ENCODE measurements around the gene EPO.
A peak's percentile ranks its signal among the peaks of the same experiment; 100 is the strongest.

The EPO gene

DNA sequence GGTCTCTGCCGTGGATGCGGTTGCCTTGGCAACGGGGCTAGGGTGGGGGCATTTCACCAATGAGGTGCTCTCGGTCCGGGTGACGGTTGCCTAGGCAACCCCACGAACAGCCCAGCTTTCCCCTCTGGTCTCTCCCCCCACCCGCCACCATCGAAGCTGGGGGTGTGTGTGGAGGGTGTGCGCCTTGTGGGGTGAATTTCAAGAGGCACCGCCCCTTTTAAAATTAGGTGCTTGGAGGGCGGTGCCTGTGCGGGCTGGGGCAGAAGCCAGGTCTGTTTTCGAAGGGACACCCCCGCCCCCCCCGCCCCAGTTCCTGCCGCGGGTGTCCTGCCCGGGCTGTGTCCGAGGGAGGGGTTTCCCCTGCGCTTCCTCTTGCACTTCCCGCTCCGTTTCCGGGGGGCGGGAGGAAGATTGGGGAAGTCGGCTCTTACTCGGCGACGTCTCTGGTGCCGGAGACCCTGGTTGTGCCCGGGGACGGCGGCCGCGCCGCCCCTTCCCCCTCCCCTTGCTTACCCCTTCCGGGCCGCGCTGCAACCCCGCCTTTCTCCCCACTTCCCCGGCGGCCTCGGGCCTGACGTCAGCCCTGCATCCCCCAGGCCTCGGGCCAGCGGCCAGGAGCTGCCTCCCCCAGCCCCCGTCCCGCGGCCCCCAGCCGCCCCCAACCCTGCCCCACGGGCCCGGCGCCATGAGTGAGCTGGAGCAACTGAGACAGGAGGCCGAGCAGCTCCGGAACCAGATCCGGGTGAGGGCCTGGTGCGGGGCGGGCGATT is 44.5 kb upstream of the EPO start:
- TF ChIP-seq CTCF (IDR thresholded peaks at IDR 0.05), result no peak
- no peak for TF ChIP-seq ZFX (IDR thresholded peaks at IDR 0.05; ENCODE audit: borderline replicate concordance)
- peak overlapping the region; percentile 94 for H3K27ac ChIP-seq

GRCh38 chr7:100676501-100677306 is 43.6 kb upstream of the EPO start:
- H3K27ac ChIP-seq, result peak overlapping the region; percentile 94; the same call in 1 of the 2 replicates
- no peak for TF ChIP-seq ZFX (IDR thresholded peaks at IDR 0.05; ENCODE audit: borderline replicate concordance)
- TF ChIP-seq CTCF (IDR thresholded peaks at IDR 0.05), result no peak

DNA sequence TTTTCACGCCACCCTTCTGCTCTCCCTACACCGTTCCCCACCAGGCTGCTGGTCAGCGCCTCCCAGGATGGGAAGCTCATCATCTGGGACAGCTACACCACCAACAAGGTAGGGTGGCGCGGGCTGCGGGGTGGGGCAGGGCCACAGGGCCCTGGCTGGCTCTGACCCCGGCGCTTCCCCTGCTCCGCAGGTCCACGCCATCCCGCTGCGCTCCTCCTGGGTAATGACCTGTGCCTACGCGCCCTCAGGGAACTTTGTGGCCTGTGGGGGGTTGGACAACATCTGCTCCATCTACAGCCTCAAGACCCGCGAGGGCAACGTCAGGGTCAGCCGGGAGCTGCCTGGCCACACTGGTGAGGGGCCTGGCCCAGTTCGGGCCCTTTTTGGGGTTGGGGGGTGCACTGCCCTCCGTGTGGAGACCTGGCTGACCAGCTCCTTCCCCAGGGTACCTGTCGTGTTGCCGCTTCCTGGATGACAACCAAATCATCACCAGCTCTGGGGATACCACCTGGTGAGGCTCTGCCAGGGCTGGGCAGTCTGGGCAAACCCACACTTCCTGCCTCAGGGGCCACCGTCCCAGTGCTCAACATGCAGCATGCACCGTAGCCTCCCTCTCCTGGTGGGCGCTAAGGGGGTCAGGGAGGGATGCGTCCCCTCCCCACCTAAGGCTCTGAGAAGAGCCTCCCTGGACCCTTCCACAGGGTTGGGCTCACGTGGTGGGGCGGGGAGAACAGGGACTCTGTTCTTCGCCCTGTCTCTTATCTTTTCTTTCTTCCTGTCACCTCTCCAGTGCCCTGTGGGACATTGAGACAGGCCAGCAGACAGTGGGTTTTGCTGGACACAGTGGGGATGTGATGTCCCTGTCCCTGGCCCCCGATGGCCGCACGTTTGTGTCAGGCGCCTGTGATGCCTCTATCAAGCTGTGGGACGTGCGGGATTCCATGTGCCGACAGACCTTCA is 42.7 kb upstream of the EPO start:
- peak overlapping the region; percentile 94 for H3K27ac ChIP-seq
- TF ChIP-seq CTCF (IDR thresholded peaks at IDR 0.05), result no peak
- no peak for TF ChIP-seq ZFX (IDR thresholded peaks at IDR 0.05; ENCODE audit: borderline replicate concordance)

- no peak for TF ChIP-seq ZFX (IDR thresholded peaks at IDR 0.05; ENCODE audit: borderline replicate concordance)
- TF ChIP-seq CTCF (IDR thresholded peaks at IDR 0.05), result no peak
- H3K27ac ChIP-seq, result peak overlapping the region; percentile 94
These were observed 41.8 kb upstream of the EPO start for GRCh38 chr7:100678291-100678984.

DNA sequence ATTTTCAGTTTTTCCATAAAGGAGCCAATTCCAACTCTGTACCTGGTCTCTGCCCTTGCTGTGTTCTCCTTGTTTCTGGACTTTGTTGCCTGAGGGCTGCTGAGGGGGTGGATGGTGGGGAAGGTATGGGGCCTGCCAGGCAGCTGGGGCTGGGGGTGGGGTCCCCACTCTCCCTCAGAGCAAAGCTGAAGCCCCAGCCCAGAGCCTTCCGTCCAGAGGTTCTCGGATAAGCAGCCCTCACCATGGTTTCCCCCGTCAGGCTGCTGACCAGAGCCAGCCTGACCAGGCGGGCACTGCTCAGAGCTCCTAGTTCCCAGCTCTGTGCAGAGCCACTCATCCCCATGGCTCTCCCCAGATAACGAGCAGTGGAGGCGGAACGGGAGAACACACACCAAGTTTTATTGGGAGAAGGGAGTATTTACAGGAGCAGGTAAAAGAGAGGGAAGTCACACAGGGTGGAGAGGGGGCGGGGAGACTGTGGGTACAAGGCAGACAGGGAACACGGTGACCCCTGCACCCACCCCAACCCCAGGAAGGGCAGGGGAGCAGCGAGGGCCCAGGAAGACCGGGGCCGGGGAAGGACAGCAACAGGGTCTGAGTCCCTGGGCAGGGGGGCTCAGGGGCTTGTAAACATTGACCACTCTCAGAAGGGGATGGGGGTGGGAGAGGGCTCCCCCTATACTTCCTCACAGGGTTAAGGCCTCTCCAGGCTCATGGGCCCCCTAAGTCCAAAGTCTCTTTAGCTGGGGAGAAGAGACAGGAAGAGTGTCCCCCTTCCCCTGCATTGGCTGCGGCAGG is 40.9 kb upstream of the EPO start:
- TF ChIP-seq ZFX (IDR thresholded peaks at IDR 0.05; ENCODE audit: borderline replicate concordance), result no peak
- TF ChIP-seq CTCF (IDR thresholded peaks at IDR 0.05), result no peak
- H3K27ac ChIP-seq, result peak overlapping the region; percentile 94
